Adipose tissue (tissue), 3 donors: ENCODE data around the gene FAM181B. TPM values are rescaled to one million over a fixed set of nuclear protein-coding genes. Genes with fewer than 3 reads are reported as not detected.

Source experiments
- H3K27ac ChIP-seq: one replicate; pipeline ENCODE4 v1.5.1; 2013; ENCODE audit warnings: low read depth, low read length
- WGBS, 3 donors: extraction: QIAGEN DNeasy Blood & Tissue Kit; methylation state at CpG; one replicate each; pipeline ENCODE4 v1.1.7; 2013; 5-methylcytosine and 5-hydroxymethylcytosine counted together
- polyA plus RNA-seq, 3 donors: library from polyadenylated mRNA; stranded (reverse); fragments of 200-250 nt; gene quantifications; one replicate each; pipeline ENCODE4 v1.2.3, GENCODE V29; 2013
- donor health status: healthy with polysubstance abuse.
- donor health status: Bipolar disorder and iron deficiency.
- donor health status: healthy.

Gene FAM181B
- polyA plus RNA-seq, 3 donors, result 0.11 to 0.48 (median 0.16) TPM

GRCh38 chr11:82747471-82747870 is 13.8 kb upstream of the FAM181B start:
- 83 to 87% (median 84%) methylated on average over 8 of the region's 8 CpGs for WGBS, 3 donors
- no peak overlapping the region for H3K27ac ChIP-seq

GRCh38 chr11:82738091-82738490 is 4.4 kb upstream of the FAM181B start:
- WGBS, 3 donors, result 44 to 60% (median 45%) methylated on average over 4 of the region's 4 CpGs

DNA sequence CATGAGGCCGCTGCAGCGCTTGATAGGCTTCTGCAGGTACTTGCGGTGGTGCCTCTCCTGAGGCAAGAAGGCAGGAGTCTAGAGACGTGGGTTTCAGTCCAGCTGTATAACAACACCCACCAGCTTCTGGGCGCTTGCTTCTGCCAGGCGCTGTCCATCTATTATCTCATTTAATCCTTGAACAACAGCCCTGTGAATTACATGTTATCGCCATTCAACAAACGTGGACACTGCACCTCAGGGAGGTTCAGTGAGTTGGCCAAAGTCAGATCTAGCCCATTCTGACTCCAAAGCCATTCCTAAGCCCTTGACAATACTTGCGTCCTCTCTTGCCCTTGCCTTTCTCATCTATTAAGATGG is 436 bp upstream of the FAM181B start:
- 54 to 55% (median 54%) methylated on average over 9 of the region's 9 CpGs for WGBS, 3 donors
- no peak overlapping the region for H3K27ac ChIP-seq

More at GRCh38 chr11:82738091-82738490, 4.4 kb upstream of the FAM181B start:
- H3K27ac ChIP-seq, result no peak overlapping the region

- H3K27ac ChIP-seq, result no peak overlapping the region
- WGBS, 3 donors, result 1 to 3% (median 2%) methylated on average over 58 to 93 of the region's 93 CpGs
These were observed 775 bp downstream of the FAM181B start for GRCh38 chr11:82732734-82733443.

GRCh38 chr11:82732348-82732733 is 1.3 kb downstream of the FAM181B start:
- no peak overlapping the region for H3K27ac ChIP-seq
- WGBS, 3 donors, result 11 to 16% (median 13%) methylated on average over 37 of the region's 37 CpGs

GRCh38 chr11:82731691-82732277 is 1.9 kb downstream of the FAM181B start:
- H3K27ac ChIP-seq, result no peak overlapping the region
- WGBS, 3 donors, result 40 to 70% (median 45%) methylated on average over 11 of the region's 11 CpGs

DNA sequence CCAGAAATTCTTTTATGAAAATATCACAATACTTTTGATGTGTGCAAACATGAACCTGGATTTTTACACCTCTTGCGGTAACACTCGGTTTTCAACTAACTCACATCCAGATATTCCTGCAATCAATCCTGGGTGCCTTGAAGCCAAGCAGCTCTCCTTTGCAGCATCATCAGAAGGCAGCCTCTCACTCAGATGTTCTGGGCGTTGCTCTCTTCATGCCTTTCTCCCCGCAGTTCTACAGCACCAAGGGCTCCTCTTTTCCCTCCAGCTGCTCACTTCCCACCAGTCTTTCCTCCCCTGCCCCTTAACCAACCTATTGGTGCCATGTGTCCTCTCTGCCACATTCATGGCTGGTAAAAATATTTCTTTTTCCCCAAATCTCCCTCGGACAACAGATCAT is 2.9 kb downstream of the FAM181B start:
- WGBS, 3 donors, result 34 to 39% (median 36%) methylated on average over 5 of the region's 5 CpGs
- H3K27ac ChIP-seq, result no peak overlapping the region

GRCh38 chr11:82730286-82730685 is 3.4 kb downstream of the FAM181B start:
- H3K27ac ChIP-seq, result no peak overlapping the region
- 54 to 62% (median 61%) methylated on average over 4 of the region's 4 CpGs for WGBS, 3 donors

DNA sequence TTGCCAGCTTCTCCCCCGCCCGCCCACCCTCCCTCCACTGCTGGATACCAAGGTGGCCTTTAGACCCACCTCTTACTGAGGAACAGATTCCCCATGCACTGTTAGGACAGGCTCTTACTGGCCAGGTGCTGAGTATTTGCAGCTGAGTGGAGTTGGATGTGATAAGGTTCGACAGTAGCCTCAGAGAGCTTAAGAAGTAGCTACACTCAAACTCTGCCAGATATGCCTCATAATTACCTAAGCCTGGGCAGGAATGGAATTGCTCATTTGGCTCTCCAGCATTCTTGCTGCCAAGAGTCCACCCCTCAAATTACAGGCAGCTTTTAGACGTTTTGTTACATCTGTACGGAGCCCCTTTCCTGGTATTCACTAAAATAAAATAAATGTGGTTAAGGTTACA is 9.6 kb downstream of the FAM181B start:
- H3K27ac ChIP-seq, result no peak overlapping the region
- 54 to 71% (median 66%) methylated on average over 5 of the region's 5 CpGs for WGBS, 3 donors

GRCh38 chr11:82722231-82722630 is 11.4 kb downstream of the FAM181B start:
- H3K27ac ChIP-seq, result no peak overlapping the region

GRCh38 chr11:82720267-82721065 is 13.2 kb downstream of the FAM181B start:
- WGBS, 3 donors, result 71 to 78% (median 76%) methylated on average over 15 of the region's 15 CpGs
- no peak overlapping the region for H3K27ac ChIP-seq

DNA sequence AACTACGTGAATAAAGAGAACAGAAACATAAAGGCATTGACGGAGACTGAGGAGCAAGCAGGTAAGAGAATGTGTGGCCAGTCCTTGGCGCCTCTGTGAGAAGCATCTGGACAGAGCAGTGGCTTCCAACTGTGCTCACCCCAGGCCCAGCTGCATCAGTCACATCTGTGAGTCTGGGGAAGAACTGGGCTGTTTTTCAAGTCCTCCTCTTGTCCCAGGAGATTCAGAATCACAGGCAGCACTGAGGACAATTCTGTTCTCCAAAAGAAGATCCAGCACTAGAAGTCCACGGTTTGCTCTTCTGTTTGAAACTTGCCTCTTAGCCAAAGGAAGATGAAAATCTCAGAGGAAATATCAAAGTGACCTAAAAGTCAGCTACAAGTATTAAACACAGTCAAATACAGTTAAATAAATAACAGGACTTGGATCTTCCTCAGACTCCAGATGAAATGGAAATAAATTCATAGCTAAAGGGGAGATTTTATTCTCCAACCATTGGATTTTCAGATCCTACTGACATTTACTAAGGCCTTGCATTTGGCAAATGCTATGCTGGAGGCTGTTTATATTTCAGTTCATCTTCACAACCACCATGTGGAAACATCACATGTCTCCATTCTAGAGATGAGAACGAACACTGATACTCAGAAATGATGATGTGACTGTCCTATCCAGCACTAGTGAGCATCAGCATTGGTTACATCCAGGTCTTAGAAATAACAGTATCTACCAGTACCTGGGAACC is 14.1 kb downstream of the FAM181B start:
- 62 to 78% (median 67%) methylated on average over 5 of the region's 5 CpGs for WGBS, 3 donors
- no peak overlapping the region for H3K27ac ChIP-seq

GRCh38 chr11:82718821-82719220 is 14.8 kb downstream of the FAM181B start:
- 26 to 49% (median 36%) methylated on average over 3 of the region's 3 CpGs for WGBS, 3 donors
- no peak overlapping the region for H3K27ac ChIP-seq

- H3K27ac ChIP-seq, result no peak overlapping the region
- WGBS, 3 donors, result 26 to 29% (median 28%) methylated on average over 5 of the region's 5 CpGs
These were observed 15.4 kb downstream of the FAM181B start for GRCh38 chr11:82718307-82718706.

GRCh38 chr11:82714346-82715174 is 19.1 kb downstream of the FAM181B start:
- H3K27ac ChIP-seq, result no peak overlapping the region

GRCh38 chr11:82711648-82712047 is 22.0 kb downstream of the FAM181B start:
- no peak overlapping the region for H3K27ac ChIP-seq

More at GRCh38 chr11:82714346-82715174, 19.1 kb downstream of the FAM181B start:
- 62 to 70% (median 70%) methylated on average over 14 of the region's 14 CpGs for WGBS, 3 donors

GRCh38 chr11:82703796-82704195 is 29.9 kb downstream of the FAM181B start:
- 79 to 88% (median 86%) methylated on average over 5 of the region's 5 CpGs for WGBS, 3 donors
- no peak overlapping the region for H3K27ac ChIP-seq

- 89 to 92% (median 92%) methylated on average over 2 of the region's 2 CpGs for WGBS, 3 donors
These were observed 30.4 kb downstream of the FAM181B start for GRCh38 chr11:82703226-82703625.

More at GRCh38 chr11:82703226-82703625, 30.4 kb downstream of the FAM181B start:
- no peak overlapping the region for H3K27ac ChIP-seq
